ENCODE data around the gene FAM98B.
A peak's percentile ranks its signal among the peaks of the same experiment; 100 is the strongest.

FAM98B gene

DNA sequence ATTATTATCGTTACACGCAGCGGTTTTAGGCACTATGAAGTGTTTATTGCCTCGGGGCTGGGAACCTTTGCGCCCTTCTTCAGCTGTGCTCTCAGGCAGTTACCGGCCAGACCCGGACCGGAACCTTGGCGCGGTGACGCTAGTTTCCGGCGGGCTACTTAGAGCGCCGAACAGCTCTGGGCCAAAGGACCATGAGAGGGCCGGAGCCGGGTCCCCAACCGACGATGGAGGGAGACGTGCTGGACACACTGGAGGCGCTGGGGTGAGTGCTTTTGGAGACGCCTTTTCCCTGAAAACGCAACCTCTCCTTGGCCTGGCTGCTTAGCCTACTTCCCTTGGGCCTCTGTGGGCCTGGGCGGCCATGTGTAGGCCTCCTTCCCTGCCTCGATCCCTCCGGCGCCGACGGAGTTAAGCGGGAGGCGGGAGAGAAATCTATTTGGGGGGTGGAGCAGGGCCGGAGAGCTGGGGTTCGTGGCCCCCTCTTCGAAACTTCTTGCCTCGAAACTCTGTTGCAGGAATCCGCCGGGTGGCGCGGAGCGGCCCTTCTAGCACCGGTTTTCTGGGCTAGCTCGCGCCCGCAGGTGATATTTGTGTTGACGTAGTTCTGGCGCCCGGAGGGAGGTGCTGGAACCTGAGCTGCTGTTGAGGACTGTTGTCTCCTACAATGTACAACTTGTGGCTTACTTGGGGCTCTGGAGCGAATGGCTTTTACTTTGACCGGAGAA, at the start of gene FAM98B:
TSS of gene FAM98B (plus strand) at position 157 of the 725 bp plus-strand sequence. CDS start at position 192, 35 bp downstream.
- Histone ChIP-seq H3K27ac (ENCODE audit: low read length) (peak within 1 kb of the TSS; percentile 99), H3K9me2 (replicated peaks; ENCODE audit: insufficient read depth, low read length) (no peaks in the 10 kb centered on the region), H3K4me3 (ENCODE audit: low read length) (peak within 1 kb of the TSS; percentile 84), H3K4me1 (ENCODE audit: low read length) (peaks cover 6% of the 10 kb centered on the region), H3K4me2 (ENCODE audit: low read depth, low read length) (peak within 1 kb of the TSS; percentile 97), H3K36me3 (replicated peaks; ENCODE audit: insufficient read depth, low read length) (no peaks in the 10 kb centered on the region), H3K9me3 (replicated peaks; ENCODE audit: insufficient read depth, low read length) (no peaks in the 10 kb centered on the region), H3K79me2 (ENCODE audit: low read length) (peaks cover 45% of the 10 kb centered on the region), H3K9ac (ENCODE audit: low read length) (peak within 1 kb of the TSS; percentile 95), H2AFZ (ENCODE audit: low read length) (peak within 1 kb of the TSS; percentile 92), H3F3A (ENCODE audit: insufficient read depth, low read length) (peaks cover 20% of the 10 kb centered on the region), H3K27me3 (replicated peaks; ENCODE audit: insufficient read depth, low read length) (no peaks in the 10 kb centered on the region), H4K20me1 (ENCODE audit: insufficient read depth, low read length) (0 out of 2 replicates have a peak, but pooled peaks cover 2% of the 10 kb centered on the region)
- TF ChIP-seq, protein P1, sequence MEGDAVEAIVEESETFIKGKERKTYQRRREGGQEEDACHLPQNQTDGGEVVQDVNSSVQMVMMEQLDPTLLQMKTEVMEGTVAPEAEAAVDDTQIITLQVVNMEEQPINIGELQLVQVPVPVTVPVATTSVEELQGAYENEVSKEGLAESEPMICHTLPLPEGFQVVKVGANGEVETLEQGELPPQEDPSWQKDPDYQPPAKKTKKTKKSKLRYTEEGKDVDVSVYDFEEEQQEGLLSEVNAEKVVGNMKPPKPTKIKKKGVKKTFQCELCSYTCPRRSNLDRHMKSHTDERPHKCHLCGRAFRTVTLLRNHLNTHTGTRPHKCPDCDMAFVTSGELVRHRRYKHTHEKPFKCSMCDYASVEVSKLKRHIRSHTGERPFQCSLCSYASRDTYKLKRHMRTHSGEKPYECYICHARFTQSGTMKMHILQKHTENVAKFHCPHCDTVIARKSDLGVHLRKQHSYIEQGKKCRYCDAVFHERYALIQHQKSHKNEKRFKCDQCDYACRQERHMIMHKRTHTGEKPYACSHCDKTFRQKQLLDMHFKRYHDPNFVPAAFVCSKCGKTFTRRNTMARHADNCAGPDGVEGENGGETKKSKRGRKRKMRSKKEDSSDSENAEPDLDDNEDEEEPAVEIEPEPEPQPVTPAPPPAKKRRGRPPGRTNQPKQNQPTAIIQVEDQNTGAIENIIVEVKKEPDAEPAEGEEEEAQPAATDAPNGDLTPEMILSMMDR (IDR thresholded peaks at IDR 0.05; ENCODE audit: low read length), result peak; percentile 35
- TF ChIP-seq EZH2 (optimal IDR thresholded peaks at IDR 0.05; ENCODE audit: low read depth, low read length) (no peak), EZH2phosphoT487 (IDR thresholded peaks at IDR 0.05; ENCODE audit: low read length) (no peak)
- DNase-seq, result peak; percentile 94

DNA sequence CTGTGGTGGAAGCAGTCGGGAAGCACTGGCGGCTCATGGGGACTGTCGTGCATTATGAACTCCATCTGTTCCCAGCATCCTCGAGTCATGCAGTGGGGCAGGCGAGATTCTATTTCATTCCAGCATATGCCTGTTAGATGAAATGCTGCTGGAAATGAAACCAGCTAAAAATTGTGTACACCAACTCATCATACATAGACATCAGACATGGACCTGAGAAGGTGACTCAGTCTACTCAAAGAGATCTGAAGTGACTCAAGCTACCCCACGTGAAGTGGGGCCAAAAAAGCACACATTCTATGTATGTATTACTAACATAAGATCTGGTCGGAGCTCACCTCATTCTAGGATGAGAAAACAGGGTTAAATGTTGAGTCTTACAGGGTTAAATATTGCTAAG, 47.5 kb upstream of the FAM98B start:
- Histone ChIP-seq H3K27ac (ENCODE audit: low read length) (no peak overlapping the region), H3K4me2 (ENCODE audit: low read depth, low read length) (no peak overlapping the region), H3K4me1 (ENCODE audit: low read length) (peaks cover 1% of the 10 kb centered on the region; the same call in 1 of the 2 replicates), H3K27me3 (replicated peaks; ENCODE audit: insufficient read depth, low read length) (no peaks in the 10 kb centered on the region), H4K20me1 (ENCODE audit: insufficient read depth, low read length) (no peaks in the 10 kb centered on the region), H2AFZ (ENCODE audit: low read length) (no peak overlapping the region), H3K9ac (ENCODE audit: low read length) (no peak overlapping the region), H3F3A (ENCODE audit: insufficient read depth, low read length) (no peaks in the 10 kb centered on the region), H3K9me2 (replicated peaks; ENCODE audit: insufficient read depth, low read length) (no peaks in the 10 kb centered on the region), H3K36me3 (replicated peaks; ENCODE audit: insufficient read depth, low read length) (no peaks in the 10 kb centered on the region), H3K79me2 (ENCODE audit: low read length) (no peaks in the 10 kb centered on the region), H3K9me3 (replicated peaks; ENCODE audit: insufficient read depth, low read length) (no peaks in the 10 kb centered on the region), H3K4me3 (ENCODE audit: low read length) (no peak overlapping the region)
- no peak for DNase-seq
- TF ChIP-seq, protein P1 (IDR thresholded peaks at IDR 0.05; ENCODE audit: low read length), result no peak
- no peak for TF ChIP-seq EZH2 (optimal IDR thresholded peaks at IDR 0.05; ENCODE audit: low read depth, low read length)
- TF ChIP-seq EZH2phosphoT487 (IDR thresholded peaks at IDR 0.05; ENCODE audit: low read length), result no peak

DNA sequence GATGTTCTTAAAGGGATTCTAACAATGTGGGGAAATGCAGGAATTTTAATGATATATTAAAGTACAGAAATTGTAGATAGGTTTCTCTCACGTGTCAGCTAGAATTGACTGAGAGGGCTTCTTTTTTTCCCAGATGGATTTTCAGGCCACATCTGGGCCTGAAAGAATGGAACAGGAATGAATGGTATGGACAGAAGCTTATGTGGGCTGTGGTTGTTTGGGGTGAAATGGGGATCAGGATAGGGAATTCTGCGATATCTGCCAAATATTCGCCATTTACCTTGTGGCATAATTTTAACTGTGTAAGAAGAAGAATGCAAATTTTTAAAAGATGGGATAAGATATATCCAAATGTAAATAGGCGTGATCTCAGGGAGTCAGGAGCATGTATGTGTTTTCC, 45.4 kb upstream of the FAM98B start:
- no peak for DNase-seq
- peaks cover 7% of the 10 kb centered on the region; the same call in 1 of the 2 replicates for H3F3A ChIP-seq (ENCODE audit: insufficient read depth, low read length)

More for the DNA sequence above, 45.4 kb upstream of the FAM98B start:
- Histone ChIP-seq H3K9me3 (replicated peaks; ENCODE audit: insufficient read depth, low read length) (no peaks in the 10 kb centered on the region), H3K27ac (ENCODE audit: low read length) (no peak overlapping the region), H3K4me2 (ENCODE audit: low read depth, low read length) (no peak overlapping the region), H3K4me1 (ENCODE audit: low read length) (peaks cover 16% of the 10 kb centered on the region), H3K79me2 (ENCODE audit: low read length) (no peaks in the 10 kb centered on the region), H3K9ac (ENCODE audit: low read length) (no peak overlapping the region), H2AFZ (ENCODE audit: low read length) (no peak overlapping the region), H3K36me3 (replicated peaks; ENCODE audit: insufficient read depth, low read length) (no peaks in the 10 kb centered on the region), H3K4me3 (ENCODE audit: low read length) (no peak overlapping the region), H3K27me3 (replicated peaks; ENCODE audit: insufficient read depth, low read length) (no peaks in the 10 kb centered on the region), H4K20me1 (ENCODE audit: insufficient read depth, low read length) (no peaks in the 10 kb centered on the region), H3K9me2 (replicated peaks; ENCODE audit: insufficient read depth, low read length) (no peaks in the 10 kb centered on the region)
- TF ChIP-seq, protein P1 (IDR thresholded peaks at IDR 0.05; ENCODE audit: low read length), result no peak
- no peak for TF ChIP-seq EZH2phosphoT487 (IDR thresholded peaks at IDR 0.05; ENCODE audit: low read length)
- TF ChIP-seq EZH2 (optimal IDR thresholded peaks at IDR 0.05; ENCODE audit: low read depth, low read length), result no peak

Measured in MM.1S (cell line).